AG09319 (cell line): Measurements from ENCODE around the gene SLC38A3.
"Not testable (repeated sequence)": the region's sequence is repeated elsewhere in the genome, so short reads cannot be mapped to it uniquely, and the experiment has no call there.

Experiments used
- DNase-seq: peaks from one replicate; pipeline ENCODE4 v3.0.0-alpha.2; 2010; ENCODE audit warnings: low read depth; ENCODE audit errors: extremely low read depth
- CTCF ChIP-seq: IDR thresholded peaks from 2 replicates; pipeline ENCODE4 v1.5.1; 2011; ENCODE audit warnings: low read depth, mild to moderate bottlenecking, inconsistent platforms, low read length, moderate library complexity

The SLC38A3 gene

GRCh38 chr3:50207359-50208042 lies 2.4 kb downstream of the SLC38A3 start:
- TF ChIP-seq CTCF, result no peak
- DNase-seq, result no peak

- DNase-seq, result no peak
- TF ChIP-seq CTCF, result no peak
Observed at GRCh38 chr3:50208677-50209344, 3.7 kb downstream of the SLC38A3 start.

- no peak for DNase-seq
- no peak for TF ChIP-seq CTCF
Observed at GRCh38 chr3:50210176-50210509, 5.1 kb downstream of the SLC38A3 start.

- no peak for DNase-seq
- TF ChIP-seq CTCF, result no peak
Observed at GRCh38 chr3:50210510-50211367, 5.7 kb downstream of the SLC38A3 start.

- DNase-seq, result not testable (repeated sequence)
Observed at GRCh38 chr3:50211368-50211717, 6.3 kb downstream of the SLC38A3 start.

GRCh38 chr3:50211930-50212329 lies 6.9 kb downstream of the SLC38A3 start:
- no peak for TF ChIP-seq CTCF
- DNase-seq, result peak; percentile 8

- TF ChIP-seq CTCF, result no peak
- no peak for DNase-seq
Observed at GRCh38 chr3:50212502-50212901, 7.4 kb downstream of the SLC38A3 start.
